Smooth muscle cell of the brain vasculature (primary cell): ENCODE results near the gene NKIRAS1.
"Not testable (repeated sequence)": the region's sequence is repeated elsewhere in the genome, so short reads cannot be mapped to it uniquely, and the experiment has no call there.

Experiments used
- DNase-seq: peaks from one replicate; pipeline ENCODE4 v3.0.0-alpha.2; 2012; ENCODE audit warnings: low read depth, low spot score

Gene NKIRAS1

DNA sequence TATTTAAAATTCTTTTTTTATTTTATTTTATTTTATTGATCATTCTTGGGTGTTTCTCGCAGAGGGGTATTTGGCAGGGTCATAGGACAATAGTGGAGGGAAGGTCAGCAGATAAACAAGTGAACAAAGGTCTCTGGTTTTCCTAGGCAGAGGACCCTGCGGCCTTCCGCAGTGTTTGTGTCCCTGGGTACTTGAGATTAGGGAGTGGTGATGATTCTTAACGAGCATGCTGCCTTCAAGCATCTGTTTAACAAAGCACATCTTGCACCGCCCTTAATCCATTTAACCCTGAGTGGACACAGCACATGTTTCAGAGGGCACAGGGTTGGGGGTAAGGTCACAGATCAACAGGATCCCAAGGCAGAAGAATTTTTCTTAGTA, 46.1 kb downstream of the NKIRAS1 start:
- DNase-seq, result not testable (repeated sequence)

DNA sequence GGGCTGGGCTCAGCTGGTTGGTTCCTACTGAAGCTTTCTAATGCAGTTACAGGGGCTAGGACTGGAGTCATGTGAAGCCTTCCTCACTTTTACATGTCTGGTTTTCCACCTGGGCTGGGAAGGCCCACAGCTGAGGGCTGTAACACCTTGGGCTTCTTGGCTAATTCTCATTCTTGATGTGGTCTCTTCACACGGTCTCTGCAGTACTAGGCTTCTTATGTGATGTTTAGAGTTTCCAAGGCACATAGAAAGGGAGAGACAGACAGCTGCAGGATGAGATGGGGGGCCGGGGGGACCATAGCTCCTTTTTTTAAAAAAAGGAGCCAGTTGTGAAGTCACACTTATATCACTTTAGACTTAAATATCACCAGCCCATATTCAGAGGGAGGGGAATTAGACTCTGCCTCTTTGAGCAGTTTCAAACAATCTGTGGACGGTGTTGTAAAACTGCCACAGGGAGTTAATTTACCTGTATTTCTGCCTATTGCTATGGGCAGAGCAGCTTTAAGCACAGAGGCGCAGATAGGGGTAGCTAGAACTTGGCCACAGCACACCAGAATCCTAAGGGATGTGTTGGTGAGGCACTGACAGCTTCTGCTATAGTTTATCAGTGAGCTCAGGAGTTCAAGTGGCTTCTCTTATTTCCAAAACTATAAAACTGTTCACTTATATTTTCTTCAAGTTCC, 46.7 kb downstream of the NKIRAS1 start:
- DNase-seq, result no peak

- DNase-seq, result no peak
Measured at GRCh38 chr3:23867838-23868237, 49.0 kb downstream of the NKIRAS1 start.

GRCh38 chr3:23867400-23867799, 49.4 kb downstream of the NKIRAS1 start:
- no peak for DNase-seq

DNA sequence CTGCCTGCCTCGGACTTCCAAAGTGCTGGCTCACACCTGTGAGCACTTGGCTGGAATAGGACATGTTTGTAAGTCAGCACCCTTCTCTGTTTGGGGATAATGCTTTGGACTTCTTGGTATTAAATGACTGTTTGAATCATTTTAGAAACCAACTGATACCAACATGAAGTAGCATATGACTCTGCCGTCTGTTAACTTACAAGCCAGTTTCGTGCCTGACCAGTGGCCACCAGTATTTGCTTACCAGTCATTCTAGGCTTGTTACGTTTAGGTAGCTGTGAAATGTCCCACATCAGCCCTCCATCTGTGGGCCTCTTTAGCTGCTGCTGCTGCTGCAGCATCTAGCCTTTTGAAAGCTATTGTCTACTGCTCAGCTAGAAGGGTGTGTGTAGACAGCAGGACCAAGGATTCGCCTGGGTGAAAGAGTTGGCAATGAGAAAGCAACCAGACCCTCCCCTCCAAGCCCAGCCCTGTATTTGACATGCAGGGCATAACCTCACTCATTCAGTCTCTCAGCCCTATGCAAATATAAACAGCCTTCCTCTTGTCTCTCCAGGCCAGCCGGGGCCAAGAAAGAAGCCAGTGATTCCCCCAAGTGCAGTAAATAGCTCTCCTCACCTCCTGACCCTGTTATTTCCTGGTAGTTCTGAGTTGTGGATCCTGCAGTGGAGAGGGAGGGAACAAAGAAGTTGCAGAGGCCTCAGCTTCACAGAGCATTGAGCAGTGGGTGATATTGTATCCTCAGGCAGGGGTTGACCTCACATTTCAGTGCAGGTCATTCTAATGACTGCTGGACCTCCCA, 51.0 kb downstream of the NKIRAS1 start:
- DNase-seq, result peak; percentile 57

GRCh38 chr3:23864931-23865330, 51.9 kb downstream of the NKIRAS1 start:
- DNase-seq, result no peak

DNA sequence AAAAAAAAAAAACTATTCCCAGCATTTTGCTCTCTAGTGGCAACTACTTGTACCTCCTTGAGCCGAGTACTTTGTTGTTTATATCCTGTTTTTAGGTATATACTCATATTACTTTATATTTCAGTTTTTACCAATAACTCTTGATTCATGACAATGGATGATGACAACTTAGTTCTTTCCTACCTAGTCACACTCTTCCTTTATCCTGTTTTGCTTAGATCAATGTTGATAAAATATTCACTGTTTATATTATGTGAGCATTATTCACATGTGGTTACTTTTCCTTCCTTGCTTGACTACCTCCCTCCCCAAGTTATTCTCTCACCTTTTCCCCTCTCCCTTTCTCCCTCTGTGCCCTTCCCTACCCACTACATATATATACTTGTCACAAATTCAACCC, 53.7 kb downstream of the NKIRAS1 start:
- DNase-seq, result no peak

DNA sequence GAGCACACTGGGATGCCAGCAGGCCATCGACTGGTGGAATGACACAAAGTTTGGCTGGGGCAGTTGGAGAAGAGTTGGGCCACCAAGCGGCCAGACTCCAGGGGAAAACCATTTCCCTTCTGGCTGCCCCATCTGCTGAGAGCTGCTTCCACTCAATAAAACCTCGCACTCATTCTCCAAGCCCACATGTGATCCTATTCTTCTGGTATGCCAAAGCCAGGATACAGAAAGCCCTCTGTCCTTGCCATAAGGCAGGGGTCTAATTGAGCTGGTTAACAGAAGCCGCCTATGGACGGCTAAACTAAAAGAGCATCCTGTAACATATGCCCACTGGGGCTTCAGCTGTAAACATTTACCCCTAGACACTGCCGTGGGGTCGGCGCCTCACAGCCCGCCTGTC, 55.1 kb downstream of the NKIRAS1 start:
- no peak for DNase-seq

- no peak for DNase-seq
Measured at GRCh38 chr3:23859839-23860382, 56.9 kb downstream of the NKIRAS1 start.

DNA sequence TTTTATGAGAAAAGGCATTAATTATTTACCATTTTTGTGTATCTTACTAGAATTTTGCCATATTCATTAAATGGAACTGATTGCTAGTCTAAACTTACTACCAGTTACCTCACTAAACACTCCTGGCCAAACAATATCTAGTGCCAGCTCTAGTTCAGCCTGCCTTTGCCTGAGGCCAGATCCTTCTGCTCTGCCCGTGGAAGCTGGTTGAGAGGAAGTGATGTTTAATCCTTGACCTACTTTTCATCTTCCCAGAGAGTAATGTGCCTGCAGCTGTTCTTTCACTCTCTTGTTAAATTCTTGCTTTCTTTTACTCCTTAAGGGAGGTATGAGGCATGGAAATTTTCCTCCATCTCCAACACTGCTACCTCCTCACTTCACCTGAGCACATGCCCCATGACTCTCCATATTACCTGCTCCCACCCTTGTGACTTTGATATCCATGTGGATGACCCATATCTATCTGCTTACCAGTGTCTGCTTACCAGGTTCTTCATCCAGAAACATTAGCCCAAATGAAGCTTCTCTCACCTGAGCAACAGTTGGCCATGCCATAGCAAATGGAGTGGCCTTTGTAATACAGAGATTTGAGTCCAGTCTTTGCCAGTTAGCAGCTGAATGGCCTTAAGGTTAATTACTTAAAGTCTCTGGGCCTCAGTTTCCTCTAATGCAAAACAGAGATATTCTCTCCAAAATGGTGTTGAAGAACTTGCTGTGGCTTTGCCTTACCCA, 57.6 kb downstream of the NKIRAS1 start:
- DNase-seq, result no peak

DNA sequence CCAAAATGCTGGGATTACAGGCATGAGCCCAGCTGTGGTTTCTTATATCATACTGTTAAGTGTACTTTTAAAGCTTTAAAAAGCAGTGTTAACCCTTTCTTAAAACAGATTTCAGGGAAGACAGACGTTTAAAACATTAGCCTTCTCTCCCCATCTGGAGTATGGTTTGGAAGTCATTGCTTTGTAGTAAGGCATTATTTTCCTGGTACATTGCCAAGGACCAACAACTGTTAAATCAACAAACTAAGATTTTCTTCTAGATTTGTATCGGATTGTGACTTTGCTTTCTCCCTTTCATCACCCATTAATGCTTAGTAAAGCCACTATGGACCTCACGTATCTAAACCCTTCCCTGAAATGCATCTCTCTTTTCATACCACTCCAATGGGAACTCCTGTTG, 60.5 kb downstream of the NKIRAS1 start:
- peak; percentile 71 for DNase-seq

DNA sequence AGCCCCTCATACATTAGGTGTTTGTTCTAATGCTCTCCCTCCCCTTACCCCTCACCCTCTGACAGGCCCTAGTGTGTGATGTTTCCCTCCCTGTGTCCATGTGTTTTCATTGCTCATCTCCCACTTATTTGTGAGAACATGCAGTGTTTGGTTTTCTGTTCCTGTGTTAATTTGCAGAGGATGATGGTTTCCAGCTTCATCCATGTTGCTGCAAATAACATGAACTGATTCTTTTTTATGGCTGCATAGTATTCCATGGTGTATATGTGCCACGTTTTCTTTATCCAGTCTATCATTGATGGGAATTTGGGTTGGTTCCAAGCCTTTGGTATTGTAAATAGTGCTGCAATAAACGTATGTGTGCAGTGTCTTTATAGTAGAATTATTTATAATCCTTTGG, 67.3 kb downstream of the NKIRAS1 start:
- DNase-seq, result not testable (repeated sequence)

DNA sequence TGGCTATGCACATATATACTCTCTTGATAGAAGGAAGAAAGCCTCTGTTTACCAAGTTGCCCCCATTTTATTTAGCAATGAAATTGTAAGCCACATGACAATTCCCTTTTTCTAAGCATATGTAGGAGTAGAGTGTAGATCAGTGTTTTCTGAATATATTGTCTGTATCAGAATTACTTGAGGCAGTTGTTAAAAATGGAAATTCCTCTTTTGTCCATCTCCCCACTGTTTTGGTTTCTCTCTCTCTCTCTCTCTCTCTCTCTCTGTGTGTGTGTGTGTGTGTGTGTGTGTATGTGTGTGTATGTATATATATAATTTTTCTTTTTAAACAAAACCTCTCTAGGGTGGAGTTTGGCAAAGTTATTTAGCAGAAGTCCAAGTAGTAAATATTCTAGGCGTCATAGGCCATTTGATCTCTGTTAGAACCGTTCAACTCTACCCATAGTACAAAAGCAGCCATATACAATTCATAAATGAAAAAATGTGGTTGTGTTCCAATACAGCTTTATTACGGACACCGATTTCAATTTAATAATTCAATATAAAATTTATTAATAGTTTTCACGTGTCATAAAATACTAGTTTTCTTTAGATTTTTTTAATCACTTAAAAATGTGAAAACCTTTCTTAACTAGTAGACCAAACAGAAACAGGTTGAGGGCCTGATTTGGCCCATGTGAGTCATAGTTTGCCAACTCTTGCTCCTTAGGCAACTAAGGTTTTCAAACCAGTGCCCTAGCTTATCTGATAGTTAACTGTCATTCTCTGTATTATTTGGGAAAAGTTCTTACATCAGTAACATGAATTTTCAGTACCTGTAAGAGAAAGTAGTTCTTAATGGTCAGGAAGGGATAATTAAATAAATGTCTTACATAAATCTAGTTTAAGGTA, 71.2 kb downstream of the NKIRAS1 start:
- DNase-seq, result no peak

GRCh38 chr3:23843869-23844268, 72.9 kb downstream of the NKIRAS1 start:
- DNase-seq, result no peak
